Caco-2 (cell line): ENCODE results near the gene NDUFA8. TPM values are rescaled to one million over a fixed set of nuclear protein-coding genes. Genes with fewer than 3 reads are reported as not detected.

Experiments
- BruUV-seq: library from RNA; stranded (reverse); fragments of 400-500 nt; replicated peaks from 2 replicates; lab custom pipeline; 2021; lab: Mats Ljungman, UMichigan
- CTCF ChIA-PET: fragments of 300-600 bp; sonication (Branson Sonifier 250); formaldehyde crosslinking; loops from one replicate; lab custom pipeline; 2022; ENCODE audit warnings: antibody characterized with exemption; lab: Charles Lee
- POLR2A ChIA-PET: fragments of 300-600 bp; sonication (Branson Sonifier 250); formaldehyde crosslinking; loops from one replicate; lab custom pipeline; 2022; ENCODE audit warnings: antibody characterized with exemption; lab: Charles Lee
- DNase-seq, 2 experiments: peaks; one replicate each; pipeline versions ENCODE4 v3.0.0 to v3.0.0-alpha.2; 2020 to 2022
- H3K27me3 ChIP-seq: replicated peaks from 2 replicates; pipeline ENCODE4 v1.6.0; 2011; ENCODE audit warnings: low read length; ENCODE audit not compliant: control insufficient read depth, insufficient read depth
- H3K36me3 ChIP-seq: 2 replicates; pipeline ENCODE4 v1.5.1; 2011; ENCODE audit warnings: low read length; ENCODE audit not compliant: control insufficient read depth, insufficient read depth
- H3K4me1 ChIP-seq: fragments of 250-450 bp; sonication (Bioruptor Pico); 2 replicates; pipeline ENCODE4 v1.5.1; 2020; ENCODE audit warnings: mild to moderate bottlenecking
- H3K4me3 ChIP-seq: 2 replicates; pipeline ENCODE4 v1.5.1; 2011; ENCODE audit warnings: low read depth, mild to moderate bottlenecking, control low read depth, low read length
- H3K9me3 ChIP-seq: fragments of 250-450 bp; sonication (Bioruptor Pico); 2 replicates; pipeline ENCODE4 v1.5.1; 2020; ENCODE audit warnings: mild to moderate bottlenecking, moderate library complexity
- H3K27ac Mint-ChIP-seq: one replicate; pipeline ENCODE4 v1.8.0; 2022; ENCODE audit warnings: mixed read lengths; ENCODE audit not compliant: unreplicated experiment
- H3K27me3 Mint-ChIP-seq: one replicate; pipeline ENCODE4 v1.8.0; 2022; ENCODE audit warnings: mixed read lengths; ENCODE audit not compliant: insufficient read depth, unreplicated experiment
- H3K36me3 Mint-ChIP-seq: one replicate; pipeline ENCODE4 v1.8.0; 2022; ENCODE audit warnings: mild to moderate bottlenecking, mixed read lengths; ENCODE audit not compliant: insufficient read depth, unreplicated experiment
- H3K4me1 Mint-ChIP-seq: one replicate; pipeline ENCODE4 v1.8.0; 2022; ENCODE audit warnings: low read depth, mixed read lengths; ENCODE audit not compliant: unreplicated experiment
- H3K4me3 Mint-ChIP-seq: one replicate; pipeline ENCODE4 v1.8.0; 2022; ENCODE audit warnings: mild to moderate bottlenecking, moderate library complexity, mixed read lengths; ENCODE audit not compliant: unreplicated experiment
- H3K9me3 Mint-ChIP-seq: one replicate; pipeline ENCODE4 v1.8.0; 2022; ENCODE audit warnings: mixed read lengths; ENCODE audit not compliant: unreplicated experiment
- intact Hi-C: fragments of 100-400 bp; cut with micrococcal nuclease; formaldehyde crosslinking; loops from one replicate; pipeline ENCODE4 v1.10.0; 2022; ENCODE audit not compliant: unreplicated experiment
- total RNA-seq: library from RNA; stranded (reverse); gene quantifications from 2 replicates; pipeline ENCODE4 v1.2.3, GENCODE V29; 2022
- TF ChIP-seq, protein P1 (sequence below), 2 experiments: fragments of 200-600 bp in 1 of 2; IDR thresholded peaks; 1 replicate in 1 of 2; 2 replicates in 1 of 2; pipeline versions ENCODE4 v1.5.1 to v1.8.0; 2011 to 2022; ENCODE audit warnings: antibody characterized with exemption in 1 of 2, control low read depth in 1 of 2, inconsistent platforms in 1 of 2, low read depth in 1 of 2, low read length in 1 of 2, mild to moderate bottlenecking in 1 of 2, moderate library complexity in 1 of 2; ENCODE audit not compliant: insufficient read depth in 1 of 2, severe bottlenecking in 1 of 2, unreplicated experiment in 1 of 2

Gene NDUFA8
- total RNA-seq, 1 experiment from 2014 or later: 58.0 TPM

DNA sequence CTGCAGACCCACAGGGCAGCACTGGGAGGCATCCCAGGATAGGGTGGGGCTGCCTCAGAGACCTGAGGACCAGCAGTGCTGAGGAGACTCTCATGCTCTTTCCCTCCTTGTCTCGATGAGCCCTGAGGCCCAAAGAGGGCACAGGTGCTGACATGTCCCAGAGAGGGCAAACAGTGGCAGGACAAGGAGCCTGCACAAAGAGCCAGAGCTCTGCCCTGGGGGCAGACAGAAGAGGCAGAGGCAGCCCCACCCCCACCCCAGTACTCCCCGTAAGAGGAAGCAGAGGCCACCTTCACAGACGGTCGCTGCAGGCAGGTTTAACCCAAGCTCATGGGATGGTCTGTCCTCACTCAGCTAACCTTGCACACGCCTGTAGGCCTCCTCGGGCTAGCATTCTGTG is 37.1 kb downstream of the NDUFA8 start:
- no peak for DNase-seq
- Histone ChIP-seq H3K27me3 (no peaks in the 10 kb centered on the region), H3K4me1 (peaks cover 9% of the 10 kb centered on the region; the same call in 1 of the 2 replicates), H3K4me3 (no peak overlapping the region), H3K9me3 (no peaks in the 10 kb centered on the region), H3K36me3 (no peaks in the 10 kb centered on the region)
- H3K4me3 Mint-ChIP-seq: no peak overlapping the region
- no peaks in the 10 kb centered on the region for H3K4me1 Mint-ChIP-seq
- H3K9me3 Mint-ChIP-seq: no peaks in the 10 kb centered on the region
- H3K27me3 Mint-ChIP-seq: peaks cover 3% of the 10 kb centered on the region
- CTCF ChIA-PET: interaction anchor here (0.6 to 8.4 kb wide), 8 partner anchors 15 to 1677 kb away, joined by 3 to 175 read pairs (median 4); no protein-coding TSS in a partner anchor
- BruUV-seq: no TSS peak
- H3K36me3 Mint-ChIP-seq: no peaks in the 10 kb centered on the region
- no peak overlapping the region for H3K27ac Mint-ChIP-seq
- TF ChIP-seq, protein P1, sequence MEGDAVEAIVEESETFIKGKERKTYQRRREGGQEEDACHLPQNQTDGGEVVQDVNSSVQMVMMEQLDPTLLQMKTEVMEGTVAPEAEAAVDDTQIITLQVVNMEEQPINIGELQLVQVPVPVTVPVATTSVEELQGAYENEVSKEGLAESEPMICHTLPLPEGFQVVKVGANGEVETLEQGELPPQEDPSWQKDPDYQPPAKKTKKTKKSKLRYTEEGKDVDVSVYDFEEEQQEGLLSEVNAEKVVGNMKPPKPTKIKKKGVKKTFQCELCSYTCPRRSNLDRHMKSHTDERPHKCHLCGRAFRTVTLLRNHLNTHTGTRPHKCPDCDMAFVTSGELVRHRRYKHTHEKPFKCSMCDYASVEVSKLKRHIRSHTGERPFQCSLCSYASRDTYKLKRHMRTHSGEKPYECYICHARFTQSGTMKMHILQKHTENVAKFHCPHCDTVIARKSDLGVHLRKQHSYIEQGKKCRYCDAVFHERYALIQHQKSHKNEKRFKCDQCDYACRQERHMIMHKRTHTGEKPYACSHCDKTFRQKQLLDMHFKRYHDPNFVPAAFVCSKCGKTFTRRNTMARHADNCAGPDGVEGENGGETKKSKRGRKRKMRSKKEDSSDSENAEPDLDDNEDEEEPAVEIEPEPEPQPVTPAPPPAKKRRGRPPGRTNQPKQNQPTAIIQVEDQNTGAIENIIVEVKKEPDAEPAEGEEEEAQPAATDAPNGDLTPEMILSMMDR (IDR thresholded peaks at IDR 0.05; ENCODE audit: insufficient read depth in 1 of 2, low read depth in 1 of 2, low read length in 1 of 2, severe bottlenecking in 1 of 2, unreplicated experiment in 1 of 2): no peak
- POLR2A ChIA-PET: no interaction called here
- intact Hi-C loops: no loop called here

DNA sequence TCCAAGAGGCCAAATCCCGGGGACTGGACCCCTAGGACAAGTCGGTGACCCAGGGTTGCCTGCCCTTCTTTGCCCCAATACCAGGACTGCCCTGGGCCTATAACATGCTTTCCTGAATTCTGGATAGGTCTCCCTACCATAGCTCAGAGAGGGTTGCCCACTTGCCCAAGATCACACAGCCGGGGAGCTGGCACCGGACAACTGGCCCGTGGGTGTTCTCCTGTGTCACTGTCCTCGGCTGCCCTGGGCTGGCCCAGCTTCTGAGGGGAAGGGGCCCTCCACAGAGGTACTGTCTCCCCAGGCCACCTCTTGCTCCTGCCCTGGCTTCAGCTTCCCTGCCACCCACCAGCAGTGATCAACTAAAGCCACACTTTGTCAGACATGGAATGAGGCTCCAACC is 37.6 kb downstream of the NDUFA8 start:
- H3K36me3 Mint-ChIP-seq: no peaks in the 10 kb centered on the region
- ChIA-PET POLR2A (no interaction called here), CTCF (interaction anchor here (1.2 to 8.4 kb wide), 4 partner anchors 24 to 229 kb away, joined by 3 to 175 read pairs (median 10); no protein-coding TSS in a partner anchor)
- DNase-seq: no peak
- Histone ChIP-seq H3K4me1 (peaks cover 9% of the 10 kb centered on the region; the same call in 1 of the 2 replicates), H3K27me3 (no peaks in the 10 kb centered on the region), H3K4me3 (no peak overlapping the region), H3K36me3 (no peaks in the 10 kb centered on the region), H3K9me3 (no peaks in the 10 kb centered on the region)
- H3K9me3 Mint-ChIP-seq: no peaks in the 10 kb centered on the region
- no peak overlapping the region for H3K27ac Mint-ChIP-seq
- peaks cover 3% of the 10 kb centered on the region for H3K27me3 Mint-ChIP-seq
- intact Hi-C loops: no loop called here
- TF ChIP-seq, protein P1 (IDR thresholded peaks at IDR 0.05; ENCODE audit: insufficient read depth in 1 of 2, low read depth in 1 of 2, low read length in 1 of 2, severe bottlenecking in 1 of 2, unreplicated experiment in 1 of 2): no peak
- H3K4me1 Mint-ChIP-seq: no peaks in the 10 kb centered on the region
- H3K4me3 Mint-ChIP-seq: no peak overlapping the region
- no TSS peak for BruUV-seq

DNA sequence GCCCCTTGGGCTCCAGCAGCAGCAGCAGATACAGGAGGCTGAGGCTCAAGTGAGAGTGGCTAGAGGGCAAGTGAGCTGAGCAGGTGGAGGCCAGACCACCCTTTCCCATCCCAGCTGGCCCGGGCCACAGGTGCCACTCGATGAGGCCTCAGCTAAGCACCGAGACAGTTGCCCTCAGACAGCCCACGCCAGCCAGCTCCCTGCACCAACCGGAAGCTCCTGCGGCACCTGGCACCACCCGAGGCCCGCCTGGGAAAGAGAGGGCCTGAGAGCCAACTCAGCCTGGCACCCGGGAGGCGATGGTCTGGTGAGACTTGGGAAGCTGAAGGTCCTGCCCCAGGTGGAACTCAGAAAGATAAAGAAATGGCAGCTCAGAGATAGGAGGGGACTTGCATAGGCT is 38.2 kb downstream of the NDUFA8 start:
- intact Hi-C loops: no loop called here
- Mint-ChIP-seq H3K9me3 (no peaks in the 10 kb centered on the region), H3K27ac (no peak overlapping the region), H3K4me3 (no peak overlapping the region), H3K4me1 (no peaks in the 10 kb centered on the region), H3K27me3 (peaks cover 2% of the 10 kb centered on the region), H3K36me3 (no peaks in the 10 kb centered on the region)
- peaks cover 9% of the 10 kb centered on the region; the same call in 1 of the 2 replicates for H3K4me1 ChIP-seq
- H3K27me3 ChIP-seq: no peaks in the 10 kb centered on the region
- no peak for DNase-seq
- ChIA-PET POLR2A (no interaction called here), CTCF (interaction anchor here (1.2 to 8.4 kb wide), 4 partner anchors 24 to 229 kb away, joined by 3 to 175 read pairs (median 10); no protein-coding TSS in a partner anchor)
- H3K36me3 ChIP-seq: no peaks in the 10 kb centered on the region
- BruUV-seq: no TSS peak
- TF ChIP-seq, protein P1 (IDR thresholded peaks at IDR 0.05; ENCODE audit: insufficient read depth in 1 of 2, low read depth in 1 of 2, low read length in 1 of 2, severe bottlenecking in 1 of 2, unreplicated experiment in 1 of 2): no peak
- no peaks in the 10 kb centered on the region for H3K9me3 ChIP-seq
- no peak overlapping the region for H3K4me3 ChIP-seq
